ENCODE data around the gene RABEPK.
"Not testable (repeated sequence)": the region's sequence is repeated elsewhere in the genome, so short reads cannot be mapped to it uniquely, and the experiment has no call there.

Gene RABEPK

GRCh38 chr9:125161284-125161918, 38.9 kb upstream of the RABEPK start:
- H3K27me3 Mint-ChIP-seq (ENCODE audit: low read depth): no peaks in the 10 kb centered on the region
- H3K36me3 Mint-ChIP-seq (ENCODE audit: low read depth): peaks cover 34% of the 10 kb centered on the region
- no peak overlapping the region for H3K27ac Mint-ChIP-seq
- H3K9me3 Mint-ChIP-seq: no peaks in the 10 kb centered on the region
- H3K4me1 Mint-ChIP-seq: no peaks in the 10 kb centered on the region
- TF ChIP-seq CTCF (IDR thresholded peaks at IDR 0.05; ENCODE audit: unreplicated experiment in 3 of 3): no peak
- no peak overlapping the region for H3K4me3 Mint-ChIP-seq

- H3K27me3 Mint-ChIP-seq (ENCODE audit: low read depth); H3K4me1 Mint-ChIP-seq; H3K9me3 Mint-ChIP-seq; H3K27ac Mint-ChIP-seq; H3K4me3 Mint-ChIP-seq: not testable (repeated sequence)
- peaks cover 26% of the 10 kb centered on the region for H3K36me3 Mint-ChIP-seq (ENCODE audit: low read depth)
Observed at GRCh38 chr9:125162891-125163290, 37.5 kb upstream of the RABEPK start.

- Mint-ChIP-seq H3K27me3 (ENCODE audit: low read depth) (no peaks in the 10 kb centered on the region), H3K36me3 (ENCODE audit: low read depth) (peaks cover 35% of the 10 kb centered on the region), H3K4me3 (no peak overlapping the region), H3K9me3 (no peaks in the 10 kb centered on the region), H3K27ac (no peak overlapping the region), H3K4me1 (no peaks in the 10 kb centered on the region)
- no peak for TF ChIP-seq CTCF (IDR thresholded peaks at IDR 0.05; ENCODE audit: unreplicated experiment in 3 of 3)
Observed at GRCh38 chr9:125166762-125167161, 33.6 kb upstream of the RABEPK start.

- no peak overlapping the region for H3K4me3 Mint-ChIP-seq
- no peaks in the 10 kb centered on the region for H3K27me3 Mint-ChIP-seq (ENCODE audit: low read depth)
- no peak for TF ChIP-seq CTCF (IDR thresholded peaks at IDR 0.05; ENCODE audit: unreplicated experiment in 3 of 3)
- peaks cover 44% of the 10 kb centered on the region for H3K36me3 Mint-ChIP-seq (ENCODE audit: low read depth)
- H3K9me3 Mint-ChIP-seq: no peaks in the 10 kb centered on the region
- no peak overlapping the region for H3K27ac Mint-ChIP-seq
- peaks cover 15% of the 10 kb centered on the region for H3K4me1 Mint-ChIP-seq
Observed at GRCh38 chr9:125169895-125170294, 30.4 kb upstream of the RABEPK start.

- Mint-ChIP-seq H3K36me3 (ENCODE audit: low read depth) (peaks cover 51% of the 10 kb centered on the region), H3K27ac (peak overlapping the region; percentile 20 to 69 (median 41)), H3K4me3 (no peak overlapping the region), H3K4me1 (peaks cover 29% of the 10 kb centered on the region), H3K9me3 (no peaks in the 10 kb centered on the region), H3K27me3 (ENCODE audit: low read depth) (no peaks in the 10 kb centered on the region)
- TF ChIP-seq CTCF (IDR thresholded peaks at IDR 0.05; ENCODE audit: unreplicated experiment in 3 of 3): no peak
Observed at GRCh38 chr9:125172031-125172755, 28.1 kb upstream of the RABEPK start.

- Mint-ChIP-seq H3K27me3 (ENCODE audit: low read depth) (no peaks in the 10 kb centered on the region), H3K4me3 (peak overlapping the region; percentile 27 to 41 (median 29)), H3K36me3 (ENCODE audit: low read depth) (peaks cover 57% of the 10 kb centered on the region), H3K9me3 (peaks cover 2% of the 10 kb centered on the region), H3K4me1 (peaks cover 39% of the 10 kb centered on the region), H3K27ac (peak overlapping the region; percentile 74 to 88 (median 81))
- no peak for TF ChIP-seq CTCF (IDR thresholded peaks at IDR 0.05; ENCODE audit: unreplicated experiment in 3 of 3)
Observed at GRCh38 chr9:125176636-125177035, 23.7 kb upstream of the RABEPK start.

All from nephron (organoid).